SK-N-SH treated with all-trans-retinoic acid at 6 μM for 48 hours (cell line): ENCODE data around the gene ZKSCAN1.

Experiments
- ATAC-seq: fragments of 200-7000 bp; cut with Tn5 transposase; 3 replicates; pipeline ENCODE4 v1.9.1; 2020; ENCODE audit warnings: mild to moderate bottlenecking, moderate library complexity
- ARNTL ChIP-seq: fragments of 450-650 bp; formaldehyde crosslinking; IDR thresholded peaks from 2 replicates; pipeline ENCODE4 v1.5.0; 2020; ENCODE audit warnings: low read depth, mild to moderate bottlenecking, moderate library complexity, borderline replicate concordance
- BACH2 ChIP-seq: fragments of 250-450 bp; sonication (Bioruptor Pico); IDR thresholded peaks from 2 replicates; pipeline ENCODE4 v1.9.0; 2021; ENCODE audit warnings: mild to moderate bottlenecking, borderline replicate concordance
- CSDC2 ChIP-seq: fragments of 250-450 bp; sonication (Bioruptor Pico); IDR thresholded peaks from 2 replicates; pipeline ENCODE4 v1.5.0; 2020; ENCODE audit warnings: mild to moderate bottlenecking, moderate library complexity
- CSRNP3 ChIP-seq: fragments of 250-450 bp; sonication (Bioruptor Pico); IDR thresholded peaks from 2 replicates; pipeline ENCODE4 v1.5.1; 2021; ENCODE audit warnings: mild to moderate bottlenecking, moderate library complexity
- ESRRG ChIP-seq: fragments of 250-450 bp; sonication (Bioruptor Pico); IDR thresholded peaks from 2 replicates; pipeline ENCODE4 v1.6.1; 2021; ENCODE audit warnings: mild to moderate bottlenecking
- GLIS3 ChIP-seq: fragments of 250-450 bp; sonication (Bioruptor Pico); IDR thresholded peaks from 2 replicates; pipeline ENCODE4 v1.5.0; 2020; ENCODE audit warnings: mild to moderate bottlenecking, moderate library complexity
- ISL1 ChIP-seq: fragments of 250-450 bp; sonication (Bioruptor Pico); IDR thresholded peaks from 2 replicates; pipeline ENCODE4 v2.1.2; 2022; ENCODE audit warnings: mild to moderate bottlenecking, moderate library complexity
- OSR1 ChIP-seq: fragments of 250-450 bp; sonication (Bioruptor Pico); IDR thresholded peaks from 2 replicates; pipeline ENCODE4 v1.8.0; 2022; ENCODE audit warnings: moderate library complexity, mild to moderate bottlenecking, inconsistent platforms
- PATZ1 ChIP-seq: fragments of 250-450 bp; sonication (Bioruptor Pico); IDR thresholded peaks from 2 replicates; pipeline ENCODE4 v1.8.0; 2020; ENCODE audit warnings: mild to moderate bottlenecking, moderate library complexity, borderline replicate concordance
- PPARA ChIP-seq: fragments of 250-450 bp; sonication (Bioruptor Pico); IDR thresholded peaks from 2 replicates; pipeline ENCODE4 v1.5.0; 2020; ENCODE audit warnings: mild to moderate bottlenecking, borderline replicate concordance
- RARB ChIP-seq: fragments of 250-450 bp; sonication (Bioruptor Pico); IDR thresholded peaks from 2 replicates; pipeline ENCODE4 v1.8.0; 2021; ENCODE audit warnings: mild to moderate bottlenecking, moderate library complexity
- SNAI2 ChIP-seq: fragments of 250-450 bp; sonication (Bioruptor Pico); IDR thresholded peaks from 2 replicates; pipeline ENCODE4 v1.5.0; 2020; ENCODE audit warnings: mild to moderate bottlenecking, moderate library complexity
- TCF4 ChIP-seq: fragments of 250-450 bp; sonication (Bioruptor Pico); IDR thresholded peaks from 2 replicates; pipeline ENCODE4 v1.8.0; 2021; ENCODE audit warnings: mild to moderate bottlenecking, moderate library complexity, borderline replicate concordance
- TOX ChIP-seq: fragments of 250-450 bp; sonication (Bioruptor Pico); IDR thresholded peaks from 2 replicates; pipeline ENCODE4 v1.8.0; 2021; ENCODE audit warnings: mild to moderate bottlenecking, moderate library complexity, borderline replicate concordance
- TSHZ2 ChIP-seq: fragments of 250-450 bp; sonication (Bioruptor Pico); IDR thresholded peaks from 2 replicates; pipeline ENCODE4 v1.5.0; 2020; ENCODE audit warnings: mild to moderate bottlenecking, moderate library complexity
- ZC3H10 ChIP-seq: fragments of 250-450 bp; sonication (Bioruptor Pico); IDR thresholded peaks from 2 replicates; pipeline ENCODE4 v1.5.1; 2021; ENCODE audit warnings: mild to moderate bottlenecking, moderate library complexity
- ZFP3 ChIP-seq: fragments of 250-450 bp; sonication (Bioruptor Pico); IDR thresholded peaks from 2 replicates; pipeline ENCODE4 v1.5.0; 2020; ENCODE audit warnings: mild to moderate bottlenecking, moderate library complexity
- ZFP30 ChIP-seq: fragments of 450-650 bp; formaldehyde crosslinking; IDR thresholded peaks from 2 replicates; pipeline ENCODE4 v1.5.0; 2022; ENCODE audit warnings: mild to moderate bottlenecking, moderate library complexity
- ZNF565 ChIP-seq: fragments of 450-650 bp; formaldehyde crosslinking; conservative IDR thresholded peaks from 2 replicates; pipeline ENCODE4 v1.5.0; 2020; ENCODE audit warnings: low read depth, mild to moderate bottlenecking, moderate library complexity
- ZNF70 ChIP-seq: fragments of 450-650 bp; formaldehyde crosslinking; IDR thresholded peaks from 2 replicates; pipeline ENCODE4 v1.5.0; 2020; ENCODE audit warnings: mild to moderate bottlenecking, moderate library complexity
- ZNF8 ChIP-seq: fragments of 450-650 bp; formaldehyde crosslinking; IDR thresholded peaks from 2 replicates; pipeline ENCODE4 v1.5.0; 2020; ENCODE audit warnings: mild to moderate bottlenecking, moderate library complexity
- TF ChIP-seq, protein P1 (sequence below): fragments of 250-450 bp; sonication (Bioruptor Pico); IDR thresholded peaks from 2 replicates; pipeline ENCODE4 v1.5.1; 2020; ENCODE audit warnings: low read depth, mild to moderate bottlenecking, moderate library complexity
- TF ChIP-seq, protein P2 (sequence below): fragments of 250-450 bp; sonication (Bioruptor Pico); IDR thresholded peaks from 2 replicates; pipeline ENCODE4 v1.8.0; 2021; ENCODE audit warnings: low read depth, mild to moderate bottlenecking, moderate library complexity, borderline replicate concordance

ZKSCAN1 gene

GRCh38 chr7:100082978-100083377, 67.6 kb downstream of the ZKSCAN1 start:
- no peak for ATAC-seq
- TF ChIP-seq TOX (no peak), RARB (CRISPR knock-in tag) (no peak), ZFP30 (CRISPR knock-in tag) (no peak), ARNTL (no peak), CSRNP3 (no peak), ISL1 (no peak), GLIS3 (no peak), OSR1 (CRISPR knock-in tag) (no peak), CSDC2 (CRISPR knock-in tag) (no peak), ZFP3 (CRISPR knock-in tag) (no peak), TCF4 (no peak), ESRRG (CRISPR knock-in tag) (no peak), SNAI2 (CRISPR knock-in tag) (no peak), PATZ1 (CRISPR knock-in tag) (no peak)
- TF ChIP-seq, protein P1, sequence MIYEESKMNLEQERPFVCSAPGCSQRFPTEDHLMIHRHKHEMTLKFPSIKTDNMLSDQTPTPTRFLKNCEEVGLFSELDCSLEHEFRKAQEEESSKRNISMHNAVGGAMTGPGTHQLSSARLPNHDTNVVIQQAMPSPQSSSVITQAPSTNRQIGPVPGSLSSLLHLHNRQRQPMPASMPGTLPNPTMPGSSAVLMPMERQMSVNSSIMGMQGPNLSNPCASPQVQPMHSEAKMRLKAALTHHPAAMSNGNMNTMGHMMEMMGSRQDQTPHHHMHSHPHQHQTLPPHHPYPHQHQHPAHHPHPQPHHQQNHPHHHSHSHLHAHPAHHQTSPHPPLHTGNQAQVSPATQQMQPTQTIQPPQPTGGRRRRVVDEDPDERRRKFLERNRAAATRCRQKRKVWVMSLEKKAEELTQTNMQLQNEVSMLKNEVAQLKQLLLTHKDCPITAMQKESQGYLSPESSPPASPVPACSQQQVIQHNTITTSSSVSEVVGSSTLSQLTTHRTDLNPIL (CRISPR knock-in tag) = no peak

DNA sequence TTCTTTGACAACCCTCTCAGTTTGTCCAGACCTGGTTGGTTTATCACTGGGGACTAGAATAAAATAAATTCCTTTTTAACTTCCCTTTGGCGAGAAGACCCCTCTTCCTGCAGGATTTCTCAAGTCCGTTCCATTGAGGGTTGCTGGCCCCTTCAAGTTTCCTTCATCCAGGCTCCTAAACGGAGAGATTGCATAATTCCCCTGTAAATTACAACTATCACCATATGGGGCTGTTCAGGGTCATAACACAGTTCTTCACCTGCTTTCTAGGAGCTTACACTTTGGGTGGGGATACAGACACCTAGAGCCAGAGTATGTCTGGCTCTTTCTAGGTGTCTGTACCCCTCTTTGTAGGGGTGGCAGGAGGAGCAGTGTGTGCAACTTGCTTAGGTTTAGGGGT, 70.1 kb downstream of the ZKSCAN1 start:
- no peak for ATAC-seq
- TF ChIP-seq ZNF70 (no peak), SNAI2 (CRISPR knock-in tag) (no peak), RARB (CRISPR knock-in tag) (no peak), ZNF8 (CRISPR knock-in tag) (no peak), ISL1 (no peak), ZNF565 (CRISPR knock-in tag) (no peak), TCF4 (no peak)

DNA sequence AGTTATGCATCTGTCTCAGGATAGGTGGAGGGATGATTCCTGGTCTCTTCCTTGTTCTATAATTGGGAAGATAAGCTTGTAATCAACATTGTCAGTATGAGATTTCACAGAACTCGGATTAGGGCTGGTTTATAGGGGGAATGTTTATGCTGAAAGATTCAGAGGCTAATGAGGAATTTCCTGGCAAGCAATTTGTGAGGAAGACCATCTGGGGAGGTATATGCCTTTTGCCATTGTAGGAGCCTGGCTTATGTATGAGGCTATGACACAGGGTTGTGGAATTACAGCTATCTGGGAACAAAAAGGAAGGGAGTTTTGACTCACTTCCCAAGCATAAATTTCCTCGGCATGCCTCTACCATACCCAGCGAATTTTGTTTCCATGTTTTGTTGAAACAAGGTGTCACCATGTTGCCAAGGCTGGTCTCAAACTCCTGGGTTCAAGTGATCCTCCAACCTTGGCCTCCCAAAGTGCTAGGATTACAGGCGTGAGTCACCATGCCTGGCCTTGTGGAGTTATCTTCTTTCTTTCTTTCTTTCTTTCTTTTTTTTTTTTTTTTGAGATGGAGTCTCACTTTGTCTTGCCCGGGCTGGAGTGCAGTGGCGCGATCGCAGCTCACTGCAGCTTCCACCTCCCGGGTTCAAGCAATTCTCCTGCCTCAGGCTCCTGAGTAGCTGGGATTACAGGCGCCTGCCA, 71.8 kb downstream of the ZKSCAN1 start:
- peak; percentile 75 for ATAC-seq
- peak; percentile 86; the same call in 1 of the 2 replicates for TF ChIP-seq TOX
- TF ChIP-seq ISL1 = peak; percentile 98
- peak; percentile 90 for TF ChIP-seq CSRNP3
- TF ChIP-seq, protein P2, sequence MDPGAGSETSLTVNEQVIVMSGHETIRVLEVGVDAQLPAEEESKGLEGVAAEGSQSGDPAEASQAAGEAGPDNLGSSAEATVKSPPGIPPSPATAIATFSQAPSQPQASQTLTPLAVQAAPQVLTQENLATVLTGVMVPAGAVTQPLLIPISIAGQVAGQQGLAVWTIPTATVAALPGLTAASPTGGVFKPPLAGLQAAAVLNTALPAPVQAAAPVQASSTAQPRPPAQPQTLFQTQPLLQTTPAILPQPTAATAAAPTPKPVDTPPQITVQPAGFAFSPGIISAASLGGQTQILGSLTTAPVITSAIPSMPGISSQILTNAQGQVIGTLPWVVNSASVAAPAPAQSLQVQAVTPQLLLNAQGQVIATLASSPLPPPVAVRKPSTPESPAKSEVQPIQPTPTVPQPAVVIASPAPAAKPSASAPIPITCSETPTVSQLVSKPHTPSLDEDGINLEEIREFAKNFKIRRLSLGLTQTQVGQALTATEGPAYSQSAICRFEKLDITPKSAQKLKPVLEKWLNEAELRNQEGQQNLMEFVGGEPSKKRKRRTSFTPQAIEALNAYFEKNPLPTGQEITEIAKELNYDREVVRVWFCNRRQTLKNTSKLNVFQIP (CRISPR knock-in tag) = 0 out of 2 replicates have a peak, but pooled peaks have one; percentile 85
- TF ChIP-seq RARB (CRISPR knock-in tag) = peak; percentile 53; the same call in 1 of the 2 replicates
- peak; percentile 91 for TF ChIP-seq TCF4
- no peak for TF ChIP-seq ZNF8 (CRISPR knock-in tag)
- no peak for TF ChIP-seq ZNF70
- TF ChIP-seq GLIS3 = peak; percentile 33; the same call in 1 of the 2 replicates
- TF ChIP-seq PPARA = no peak
- TF ChIP-seq ZNF565 (CRISPR knock-in tag) = no peak
- TF ChIP-seq OSR1 (CRISPR knock-in tag) = no peak
- TF ChIP-seq BACH2 = no peak
- peak; percentile 44; the same call in 1 of the 2 replicates for TF ChIP-seq CSDC2 (CRISPR knock-in tag)
- peak; percentile 73; the same call in 1 of the 2 replicates for TF ChIP-seq TSHZ2 (CRISPR knock-in tag)
- TF ChIP-seq ZC3H10 (CRISPR knock-in tag) = no peak
- TF ChIP-seq, protein P1 (CRISPR knock-in tag) = peak; percentile 62; the same call in 1 of the 2 replicates
- TF ChIP-seq ARNTL = no peak
- no peak for TF ChIP-seq ZFP30 (CRISPR knock-in tag)
